ENCODE measurements around the gene CRIP2. TPM values are rescaled to one million over a fixed set of nuclear protein-coding genes. Genes with fewer than 3 reads are reported as not detected.

The CRIP2 gene
- total RNA-seq, 2 donors from 2014 or later: 65.9 to 96.6 TPM

GRCh38 chr14:105490267-105490571 lies 15.6 kb downstream of the CRIP2 start:
- H3K4me1 ChIP-seq: peaks cover 54% of the 10 kb centered on the region
- H3K27ac ChIP-seq: peak overlapping the region; percentile 88 to 98 (median 92)
- no peak for TF ChIP-seq CTCF (IDR thresholded peaks at IDR 0.05)
- no peak for TF ChIP-seq POLR2A (IDR thresholded peaks at IDR 0.05)
- intact Hi-C loops (cut with DNase I): no loop called here
- ATAC-seq: peak; percentile 2
- H3K9me3 ChIP-seq: no peaks in the 10 kb centered on the region
- peaks cover 0 to 18% of the 10 kb centered on the region in 2 donors for H3K27me3 ChIP-seq
- peak in 2 of 4 donors; percentile 49 to 61 for DNase-seq
- 0 to 1% methylated on average over 1 to 33 of the region's 33 CpGs for WGBS, 2 donors
- peak overlapping the region; percentile 2 to 24 for H3K4me3 ChIP-seq
- H3K36me3 ChIP-seq (replicated peaks in 1 of 2; ENCODE audit: insufficient read depth in 1 of 2, low read depth in 2 of 2): no peaks in the 10 kb centered on the region

GRCh38 chr14:105490572-105491365 lies 16.1 kb downstream of the CRIP2 start, which contains the start of gene TEDC1:
TSS of gene TEDC1 (plus strand) at chr14:105491246. CDS start at chr14:105491376, 130 bp downstream.
- 0 to 1% methylated on average over 2 to 77 of the region's 94 CpGs for WGBS, 2 donors
- TF ChIP-seq CTCF (IDR thresholded peaks at IDR 0.05): peak; percentile 59 to 99 (median 84)
- TF ChIP-seq POLR2A (IDR thresholded peaks at IDR 0.05): peak; percentile 58 to 91 (median 64)
- ATAC-seq: peak; percentile 86
- intact Hi-C loops (cut with DNase I): no loop called here
- H3K27me3 ChIP-seq: peaks cover 0 to 18% of the 10 kb centered on the region in 2 donors
- H3K9me3 ChIP-seq: no peaks in the 10 kb centered on the region
- DNase-seq: peak; percentile 99 to 100 (median 100)
- H3K4me3 ChIP-seq: peak within 1 kb of the TSS; percentile 24 to 58
- no peaks in the 10 kb centered on the region for H3K36me3 ChIP-seq (replicated peaks in 1 of 2; ENCODE audit: insufficient read depth in 1 of 2, low read depth in 2 of 2)
- H3K4me1 ChIP-seq: peaks cover 48% of the 10 kb centered on the region
- peak within 1 kb of the TSS; percentile 88 to 98 (median 92) for H3K27ac ChIP-seq

- Histone ChIP-seq H3K4me3 (peak overlapping the region; percentile 16 to 58), H3K36me3 (replicated peaks in 1 of 2; ENCODE audit: insufficient read depth in 1 of 2, low read depth in 2 of 2) (no peaks in the 10 kb centered on the region), H3K4me1 (peaks cover 41% of the 10 kb centered on the region), H3K27me3 (peaks cover 0 to 16% of the 10 kb centered on the region in 2 donors), H3K27ac (peak overlapping the region; percentile 67 to 98 (median 81)), H3K9me3 (no peaks in the 10 kb centered on the region)
- WGBS, 2 donors: 1 to 3% methylated on average over 14 to 49 of the region's 53 CpGs
- intact Hi-C loops (cut with DNase I): no loop called here
- DNase-seq (peak; percentile 57 to 67 (median 58)), ATAC-seq (no peak)
- TF ChIP-seq CTCF (IDR thresholded peaks at IDR 0.05) (no peak), POLR2A (IDR thresholded peaks at IDR 0.05) (peak in 2 of 3 donors; percentile 1 to 23)
Measured at GRCh38 chr14:105491366-105491973, 16.8 kb downstream of the CRIP2 start.

DNA sequence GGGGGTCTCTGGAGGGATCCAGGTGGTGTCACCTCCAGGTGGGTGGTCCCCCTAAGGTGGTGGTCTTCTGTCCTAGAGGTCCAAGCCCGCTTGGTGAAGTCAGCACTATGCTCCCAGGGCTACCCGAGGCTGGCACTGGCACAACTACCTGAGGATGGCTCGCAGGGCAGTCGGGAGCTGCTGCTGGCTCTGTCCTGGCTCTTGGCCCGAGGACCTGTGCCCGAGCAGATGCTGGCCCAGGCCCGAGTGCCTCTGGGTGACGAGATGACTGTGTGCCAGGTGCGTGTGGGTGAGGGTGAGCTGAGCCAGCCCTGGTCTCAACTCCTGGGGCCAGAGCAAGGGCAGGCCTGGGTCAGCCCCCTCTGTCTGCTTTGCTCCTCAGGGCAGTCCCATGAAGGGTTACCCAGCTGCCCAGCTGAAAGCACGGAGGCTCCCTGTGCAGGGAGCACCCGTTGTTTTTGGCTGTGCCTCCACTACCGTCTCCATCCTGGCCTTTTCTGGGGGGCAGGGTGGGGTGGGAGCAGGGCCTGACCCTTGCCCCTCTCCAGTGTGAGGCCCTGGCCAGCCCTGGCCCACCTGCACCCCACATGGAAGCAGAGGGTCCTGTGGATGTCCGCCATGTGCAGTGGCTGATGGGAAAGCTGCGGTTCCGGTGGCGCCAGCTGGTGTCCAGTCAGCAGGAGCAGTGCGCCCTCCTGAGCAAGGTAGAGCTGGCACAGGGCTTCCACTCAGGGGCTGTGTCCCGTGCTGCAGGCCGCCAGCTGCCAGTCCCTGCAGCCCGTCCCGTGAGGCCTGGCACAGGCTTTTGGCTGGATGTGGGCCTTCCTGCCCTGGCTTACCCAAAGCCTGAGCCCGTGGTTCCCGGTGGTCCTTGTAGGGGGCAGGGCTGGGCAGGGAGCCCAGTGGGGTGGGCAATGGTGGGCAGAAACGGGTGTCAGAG lies 17.7 kb downstream of the CRIP2 start:
- Histone ChIP-seq H3K9me3 (no peaks in the 10 kb centered on the region), H3K4me1 (peaks cover 33% of the 10 kb centered on the region), H3K36me3 (replicated peaks in 1 of 2; ENCODE audit: insufficient read depth in 1 of 2, low read depth in 2 of 2) (no peaks in the 10 kb centered on the region), H3K4me3 (no peak overlapping the region), H3K27ac (no peak overlapping the region), H3K27me3 (peaks cover 0 to 8% of the 10 kb centered on the region in 2 donors)
- WGBS, 2 donors: 68% methylated on average over 23 of the region's 24 CpGs; no CpG with 5 or more reads in 1 of the 2 donors
- DNase-seq (peak in 3 of 4 donors; percentile 22 to 44 (median 40)), ATAC-seq (no peak)
- no peak for TF ChIP-seq POLR2A (IDR thresholded peaks at IDR 0.05)
- no peak for TF ChIP-seq CTCF (IDR thresholded peaks at IDR 0.05)
- intact Hi-C loops (cut with DNase I): no loop called here

Measured in body of pancreas (tissue), 4 donors.